T-cell (primary cell): ENCODE data around the gene NAPSA. TPM values are rescaled to one million over a fixed set of nuclear protein-coding genes. Genes with fewer than 3 reads are reported as not detected.

Source experiments
- ATAC-seq, 4 experiments: fragments of 200-7000 bp in 3 of 4; fragments of 150-1000 bp in 1 of 4; cut with Tn5 transposase; replicated peaks in 1 of 4; 1 replicate in 3 of 4; 2 replicates in 1 of 4; pipeline ENCODE4 v1.10.0; 2021; ENCODE audit warnings: moderate library complexity in 3 of 4, mild to moderate bottlenecking in 2 of 4, moderate number of reproducible peaks in 1 of 4
- CTCF ChIA-PET, 2 donors: fragments of 300-600 bp; sonication (Branson Sonifier 250); formaldehyde crosslinking; loops; one replicate each; lab custom pipeline; 2022; ENCODE audit warnings: antibody characterized with exemption in 2 of 2; lab: Charles Lee
- POLR2A ChIA-PET, 2 donors: fragments of 300-600 bp; sonication (Branson Sonifier 250); formaldehyde crosslinking; loops; one replicate each; lab custom pipeline; 2022; ENCODE audit warnings: antibody characterized with exemption in 2 of 2; lab: Charles Lee
- DNase-seq, 35 experiments: peaks; one replicate each; pipeline versions ENCODE4 v3.0.0 to v3.0.0-alpha.2; 2013 to 2023
- H3K27ac ChIP-seq: one replicate; pipeline ENCODE4 v1.5.1; 2013; ENCODE audit warnings: low read length
- H3K27me3 ChIP-seq, 2 experiments: replicated peaks in 1 of 2; 1 replicate in 1 of 2; 2 replicates in 1 of 2; pipeline versions ENCODE4 v1.6.1 to v1.7.0; 2013; ENCODE audit warnings: low read length in 1 of 2, mixed read lengths in 1 of 2; ENCODE audit not compliant: control insufficient read depth in 2 of 2, insufficient read depth in 2 of 2; ENCODE audit errors: extremely low read depth in 1 of 2
- H3K36me3 ChIP-seq, 2 donors: 1 replicate in 1 of 2; 2 replicates in 1 of 2; pipeline versions ENCODE4 v1.6.1 to v1.7.0; 2013; ENCODE audit warnings: low read length in 1 of 2; ENCODE audit not compliant: control insufficient read depth in 2 of 2, insufficient read depth in 1 of 2; ENCODE audit errors: extremely low read depth in 1 of 2
- H3K4me1 ChIP-seq, 2 experiments: 1 replicate in 1 of 2; 2 replicates in 1 of 2; pipeline versions ENCODE4 v1.6.1 to v1.7.0; 2013; ENCODE audit warnings: low read length in 2 of 2, mixed read lengths in 1 of 2; ENCODE audit not compliant: insufficient read depth in 2 of 2, control insufficient read depth in 1 of 2; ENCODE audit errors: extremely low read depth in 1 of 2
- H3K4me3 ChIP-seq, 2 donors: 1 replicate in 1 of 2; 2 replicates in 1 of 2; pipeline versions ENCODE4 v1.5.1 to v1.7.0; 2013; ENCODE audit warnings: mild to moderate bottlenecking in 2 of 2, low read length in 1 of 2, moderate library complexity in 1 of 2; ENCODE audit not compliant: control insufficient read depth in 1 of 2; ENCODE audit errors: extremely low read depth in 1 of 2
- H3K9me3 ChIP-seq: 2 replicates; pipeline ENCODE4 v1.7.0; 2013
- H3K27ac Mint-ChIP-seq, 2 donors: one replicate each; pipeline ENCODE4 v1.8.0; 2020 to 2021; ENCODE audit warnings: mild to moderate bottlenecking in 2 of 2, mixed read lengths in 2 of 2
- H3K27me3 Mint-ChIP-seq, 2 donors: one replicate each; pipeline ENCODE4 v1.8.0; 2021 to 2022; ENCODE audit warnings: mixed read lengths in 2 of 2
- H3K36me3 Mint-ChIP-seq: one replicate; pipeline ENCODE4 v1.8.0; 2021; ENCODE audit warnings: mixed read lengths
- H3K4me1 Mint-ChIP-seq, 3 donors: one replicate each; pipeline ENCODE4 v1.8.0; 2020 to 2022; ENCODE audit warnings: mixed read lengths in 3 of 3, mild to moderate bottlenecking in 1 of 3
- H3K4me3 Mint-ChIP-seq, 3 donors: one replicate each; pipeline ENCODE4 v1.8.0; 2020 to 2022; ENCODE audit warnings: mild to moderate bottlenecking in 3 of 3, mixed read lengths in 3 of 3, moderate library complexity in 3 of 3
- H3K9me3 Mint-ChIP-seq, 3 donors: one replicate each; pipeline ENCODE4 v1.8.0; 2020 to 2022; ENCODE audit warnings: mixed read lengths in 3 of 3
- WGBS: methylation state at CpG from one replicate; pipeline ENCODE4 v1.1.5; 2013; ENCODE audit warnings: missing lambda C conversion rate; ENCODE audit not compliant: insufficient coverage; 5-methylcytosine and 5-hydroxymethylcytosine counted together
- total RNA-seq, 35 experiments: library from RNA in 6 of 35; stranded (reverse) in 6 of 35; fragments of 120-200 nt in 1 of 35; gene quantifications; one replicate each; pipeline versions ENCODE4 v1.2.1 to v1.2.4 and lab custom pipeline; 2013 to 2026

NAPSA gene
- total RNA-seq, 5 donors from 2014 or later (not counting 1 experiment from before 2014, with no cell fraction given): 2.6 to 7.1 (median 3.0) TPM

GRCh38 chr19:50362030-50362412 is 3.4 kb downstream of the NAPSA start:
- H3K27me3 Mint-ChIP-seq: peaks cover 0 to 1% of the 10 kb centered on the region in 2 donors
- CTCF ChIA-PET: no interaction called here
- no peaks in the 10 kb centered on the region for H3K36me3 ChIP-seq
- no peaks in the 10 kb centered on the region for H3K9me3 Mint-ChIP-seq
- DNase-seq: no peak
- no peaks in the 10 kb centered on the region for H3K36me3 Mint-ChIP-seq
- no peak overlapping the region for H3K4me3 ChIP-seq
- H3K4me1 Mint-ChIP-seq: peaks cover 60 to 72% (median 70%) of the 10 kb centered on the region in 3 donors
- ATAC-seq: no peak
- H3K9me3 ChIP-seq: no peaks in the 10 kb centered on the region
- H3K27ac ChIP-seq: no peak overlapping the region
- peaks cover 15 to 62% of the 10 kb centered on the region in 2 experiments for H3K4me1 ChIP-seq
- H3K27me3 ChIP-seq: no peaks in the 10 kb centered on the region
- no peak overlapping the region for H3K4me3 Mint-ChIP-seq
- POLR2A ChIA-PET: no interaction called here
- H3K27ac Mint-ChIP-seq: peak overlapping the region in 1 of 2 donors; percentile 76
- 52% methylated on average over 4 of the region's 7 CpGs for WGBS

GRCh38 chr19:50361290-50362029 is 4.0 kb downstream of the NAPSA start:
- POLR2A ChIA-PET: no interaction called here
- ATAC-seq: no peak
- Mint-ChIP-seq H3K36me3 (no peaks in the 10 kb centered on the region), H3K27ac (no peak overlapping the region), H3K9me3 (no peaks in the 10 kb centered on the region), H3K27me3 (peaks cover 0 to 1% of the 10 kb centered on the region in 2 donors), H3K4me3 (no peak overlapping the region), H3K4me1 (peaks cover 62 to 74% (median 73%) of the 10 kb centered on the region in 3 donors)
- DNase-seq: peak in 1 of 35 experiments; percentile 40
- Histone ChIP-seq H3K9me3 (no peaks in the 10 kb centered on the region), H3K4me1 (peaks cover 15 to 62% of the 10 kb centered on the region in 2 experiments), H3K36me3 (no peaks in the 10 kb centered on the region), H3K4me3 (no peak overlapping the region), H3K27ac (no peak overlapping the region), H3K27me3 (no peaks in the 10 kb centered on the region)
- CTCF ChIA-PET: no interaction called here
- WGBS: 95% methylated on average over 4 of the region's 7 CpGs

- H3K9me3 ChIP-seq: no peaks in the 10 kb centered on the region
- Mint-ChIP-seq H3K9me3 (no peaks in the 10 kb centered on the region), H3K4me1 (peaks cover 48 to 62% (median 56%) of the 10 kb centered on the region in 3 donors), H3K27me3 (peaks cover 0 to 1% of the 10 kb centered on the region in 2 donors), H3K4me3 (peak overlapping the region; percentile 90 to 93 (median 92)), H3K36me3 (no peaks in the 10 kb centered on the region), H3K27ac (peak overlapping the region in 1 of 2 donors; percentile 97)
- DNase-seq (peak in 1 of 35 experiments; percentile 31), ATAC-seq (no peak)
- POLR2A ChIA-PET: no interaction called here
- H3K4me3 ChIP-seq: no peak overlapping the region
- H3K36me3 ChIP-seq: no peaks in the 10 kb centered on the region
- CTCF ChIA-PET: no interaction called here
- WGBS: 71% methylated on average over 4 of the region's 11 CpGs
- peaks cover 12 to 48% of the 10 kb centered on the region in 2 experiments for H3K4me1 ChIP-seq
- H3K27me3 ChIP-seq: no peaks in the 10 kb centered on the region
- H3K27ac ChIP-seq: no peak overlapping the region
These were observed 6.1 kb downstream of the NAPSA start for GRCh38 chr19:50359328-50359818.

GRCh38 chr19:50358483-50359327 is 6.7 kb downstream of the NAPSA start:
- peak overlapping the region; percentile 94 for H3K27ac ChIP-seq
- ATAC-seq (peak; percentile 28 to 38 (median 32)), DNase-seq (peak; percentile 30 to 87 (median 66))
- no peaks in the 10 kb centered on the region for H3K27me3 ChIP-seq
- Mint-ChIP-seq H3K27ac (peak overlapping the region; percentile 96 to 97), H3K4me1 (peaks cover 44 to 56% (median 51%) of the 10 kb centered on the region in 3 donors), H3K4me3 (peak overlapping the region; percentile 90 to 93 (median 92)), H3K27me3 (peaks cover 0 to 1% of the 10 kb centered on the region in 2 donors), H3K36me3 (no peaks in the 10 kb centered on the region), H3K9me3 (no peaks in the 10 kb centered on the region)
- ChIA-PET CTCF (no interaction called here), POLR2A (interaction anchor here in 1 of 2 donors (0.8 kb wide), 1 partner anchor 25 kb away, joined by 3 read pairs; the partner anchor contains the start of gene POLD1)
- no peaks in the 10 kb centered on the region for H3K9me3 ChIP-seq
- H3K36me3 ChIP-seq: no peaks in the 10 kb centered on the region
- peak overlapping the region; percentile 71 to 83 for H3K4me3 ChIP-seq
- 32% methylated on average over 46 of the region's 54 CpGs for WGBS
- H3K4me1 ChIP-seq: peaks cover 9 to 41% of the 10 kb centered on the region in 2 experiments

- ChIA-PET POLR2A (interaction anchor here in 1 of 2 donors (0.6 to 1.3 kb wide), 4 partner anchors 18 to 543 kb away, joined by 3 to 5 read pairs (median 3); partner anchors contain the start of genes NUP62 and POLD1), CTCF (interaction anchor here (0.6 to 1.4 kb wide), 14 partner anchors 8 to 426 kb away, joined by 3 to 10 read pairs (median 5); partner anchors contain the start of genes NAPSA (in 1 of the 2) and NR1H2 (in 1 of the 2))
- no peaks in the 10 kb centered on the region for H3K36me3 Mint-ChIP-seq
- no peaks in the 10 kb centered on the region for H3K9me3 Mint-ChIP-seq
- WGBS: 2% methylated on average over 17 of the region's 54 CpGs
- peaks cover 2 to 30% of the 10 kb centered on the region in 2 experiments for H3K4me1 ChIP-seq
- H3K9me3 ChIP-seq: no peaks in the 10 kb centered on the region
- peak; percentile 80 to 93 (median 87) for DNase-seq
- peaks cover 0 to 1% of the 10 kb centered on the region in 2 donors for H3K27me3 Mint-ChIP-seq
- no peaks in the 10 kb centered on the region for H3K27me3 ChIP-seq
- peak; percentile 87 to 91 (median 88) for ATAC-seq
- peaks cover 34 to 45% (median 40%) of the 10 kb centered on the region in 3 donors for H3K4me1 Mint-ChIP-seq
- peak overlapping the region; percentile 90 to 93 (median 92) for H3K4me3 Mint-ChIP-seq
- H3K27ac ChIP-seq: peak overlapping the region; percentile 94
- peak overlapping the region; percentile 71 to 83 for H3K4me3 ChIP-seq
- H3K27ac Mint-ChIP-seq: peak overlapping the region; percentile 96 to 97
- H3K36me3 ChIP-seq: no peaks in the 10 kb centered on the region
These were observed 8.0 kb downstream of the NAPSA start for GRCh38 chr19:50357178-50358100.
